LHCN-M2 (cell line): ENCODE data around the gene HDHD5. TPM values are rescaled to one million over a fixed set of nuclear protein-coding genes. Genes with fewer than 3 reads are reported as not detected.

ENCODE experiments used
- DNase-seq: peaks from one replicate; pipeline ENCODE4 v3.0.0-alpha.2; 2012; ENCODE audit warnings: low read depth
- total RNA-seq: library from RNA; depleted of rRNA; stranded (reverse); fragments of >200 nt; gene quantifications from 2 replicates; pipeline ENCODE4 v1.2.3, GENCODE V29; 2014

The HDHD5 gene
- total RNA-seq, 1 experiment from 2014 or later, result 62.3 TPM

- DNase-seq, result no peak
Measured at GRCh38 chr22:17120711-17121232, 38.3 kb downstream of the HDHD5 start.

- peak; percentile 17 for DNase-seq
Measured at GRCh38 chr22:17120281-17120680, 38.8 kb downstream of the HDHD5 start.

GRCh38 chr22:17119481-17120202, 39.4 kb downstream of the HDHD5 start:
- peak; percentile 19 for DNase-seq

GRCh38 chr22:17118342-17118741, 40.7 kb downstream of the HDHD5 start:
- DNase-seq, result no peak

GRCh38 chr22:17117890-17118289, 41.2 kb downstream of the HDHD5 start:
- DNase-seq, result no peak

GRCh38 chr22:17117400-17117799, 41.7 kb downstream of the HDHD5 start:
- no peak for DNase-seq

- no peak for DNase-seq
Measured at GRCh38 chr22:17116572-17117330, 42.3 kb downstream of the HDHD5 start.

- DNase-seq, result no peak
Measured at GRCh38 chr22:17115945-17116565, 43.0 kb downstream of the HDHD5 start.

GRCh38 chr22:17115236-17115635, 43.8 kb downstream of the HDHD5 start:
- DNase-seq, result no peak

GRCh38 chr22:17114898-17115235, 44.2 kb downstream of the HDHD5 start:
- DNase-seq, result no peak

- no peak for DNase-seq
Measured at GRCh38 chr22:17114173-17114897, 44.7 kb downstream of the HDHD5 start.

- no peak for DNase-seq
Measured at GRCh38 chr22:17113600-17113999, 45.5 kb downstream of the HDHD5 start.

GRCh38 chr22:17112491-17113042, 46.5 kb downstream of the HDHD5 start:
- no peak for DNase-seq

- no peak for DNase-seq
Measured at GRCh38 chr22:17110791-17111550, 48.1 kb downstream of the HDHD5 start.

GRCh38 chr22:17109976-17110375, 49.1 kb downstream of the HDHD5 start:
- no peak for DNase-seq

GRCh38 chr22:17109113-17109865, 49.8 kb downstream of the HDHD5 start:
- DNase-seq, result no peak

- no peak for DNase-seq
Measured at GRCh38 chr22:17108256-17109112, 50.6 kb downstream of the HDHD5 start.

- DNase-seq, result no peak
Measured at GRCh38 chr22:17107547-17107810, 51.6 kb downstream of the HDHD5 start.
